HepG2 (cell line): ENCODE measurements around the gene PRDM15. TPM values are rescaled to one million over a fixed set of nuclear protein-coding genes. Genes with fewer than 3 reads are reported as not detected.

Source experiments
- ATF5 ChIP-seq: sonication (generic); formaldehyde crosslinking; IDR thresholded peaks from 2 replicates; pipeline ENCODE4 v1.4.0; 2020; ENCODE audit warnings: mild to moderate bottlenecking, low read depth, missing genetic modification reagents
- CBFB ChIP-seq: sonication (generic); formaldehyde crosslinking; IDR thresholded peaks from 2 replicates; pipeline ENCODE4 v1.4.0; 2020; ENCODE audit warnings: missing genetic modification reagents
- GZF1 ChIP-seq: sonication (generic); formaldehyde crosslinking; IDR thresholded peaks from 2 replicates; pipeline ENCODE4 v1.5.1; 2020; ENCODE audit warnings: mild to moderate bottlenecking, missing genetic modification reagents
- MAF1 ChIP-seq: sonication (generic); formaldehyde crosslinking; IDR thresholded peaks from 2 replicates; pipeline ENCODE4 v1.5.0; 2020; ENCODE audit warnings: missing genetic modification reagents, borderline replicate concordance
- MED8 ChIP-seq: sonication (generic); formaldehyde crosslinking; IDR thresholded peaks from 2 replicates; pipeline ENCODE4 v1.8.1; 2023; ENCODE audit warnings: mild to moderate bottlenecking, missing genetic modification reagents; ENCODE audit not compliant: insufficient replicate concordance
- SNAPC4 ChIP-seq: sonication (generic); formaldehyde crosslinking; IDR thresholded peaks from 2 replicates; pipeline ENCODE4 v1.4.0; 2020; ENCODE audit warnings: mild to moderate bottlenecking, missing genetic modification reagents
- TCF7L2 ChIP-seq: IDR thresholded peaks from 2 replicates; pipeline ENCODE4 v1.6.1; 2011; ENCODE audit warnings: mild to moderate bottlenecking, low read depth, low read length, moderate library complexity
- TRIM22 ChIP-seq: fragments of 450-650 bp; IDR thresholded peaks from 2 replicates; pipeline ENCODE4 v1.6.1; 2017
- YEATS4 ChIP-seq: sonication (generic); formaldehyde crosslinking; IDR thresholded peaks from 2 replicates; pipeline ENCODE4 v1.4.0; 2020; ENCODE audit warnings: missing genetic modification reagents, borderline replicate concordance
- ZBTB14 ChIP-seq: sonication (generic); formaldehyde crosslinking; IDR thresholded peaks from 2 replicates; pipeline ENCODE4 v1.4.0; 2020; ENCODE audit warnings: missing genetic modification reagents
- ZFP1 ChIP-seq: IDR thresholded peaks from 2 replicates; pipeline ENCODE4 v1.6.1; 2016
- ZFP37 ChIP-seq: sonication (generic); formaldehyde crosslinking; IDR thresholded peaks from 2 replicates; pipeline ENCODE4 v1.4.0; 2020; ENCODE audit warnings: missing genetic modification reagents, borderline replicate concordance
- ZMYM4 ChIP-seq: sonication (generic); formaldehyde crosslinking; IDR thresholded peaks from 2 replicates; pipeline ENCODE4 v1.8.1; 2023; ENCODE audit warnings: mild to moderate bottlenecking, missing genetic modification reagents
- ZNF577 ChIP-seq: sonication (generic); formaldehyde crosslinking; IDR thresholded peaks from 2 replicates; pipeline ENCODE4 v1.4.0; 2020; ENCODE audit warnings: mild to moderate bottlenecking, low read depth, missing genetic modification reagents, borderline replicate concordance
- ZNF720 ChIP-seq: sonication (generic); formaldehyde crosslinking; IDR thresholded peaks from 2 replicates; pipeline ENCODE4 v1.4.0; 2020; ENCODE audit warnings: missing genetic modification reagents
- ZNF724P ChIP-seq: sonication (generic); formaldehyde crosslinking; IDR thresholded peaks from 2 replicates; pipeline ENCODE4 v1.8.0; 2022; ENCODE audit warnings: missing genetic modification reagents, borderline replicate concordance
- ZNF883 ChIP-seq: sonication (generic); formaldehyde crosslinking; IDR thresholded peaks from 2 replicates; pipeline ENCODE4 v1.5.1; 2020; ENCODE audit warnings: mild to moderate bottlenecking, missing genetic modification reagents; ENCODE audit errors: not compliant biosample characterization
- polyA plus RNA-seq, 8 experiments: library from polyadenylated mRNA; depleted of rRNA in 3 of 8; stranded (reverse) in 7 of 8; unstranded in 1 of 8; fragments of >200 nt; fragmentation: Illumina TruSeq in 4 of 8; extraction: Trizol in 4 of 8; gene quantifications; 2 replicates each; pipeline versions ENCODE4 v1.2.1 to v1.2.3, GENCODE V29; 2011 to 2016; ENCODE audit warnings: low read depth in 4 of 8, missing spikeins in 1 of 8, mixed read lengths in 1 of 8; ENCODE audit not compliant: insufficient read depth in 1 of 8
- total RNA-seq, 5 experiments: library from RNA; depleted of rRNA; stranded (reverse); fragments of >200 nt; fragmentation: Illumina TruSeq; extraction: Trizol; gene quantifications; 2 replicates each; pipeline ENCODE4 v1.2.3, GENCODE V29; 2016; ENCODE audit warnings: low read depth in 1 of 5
- TF ChIP-seq, protein P1 (sequence below): sonication (generic); formaldehyde crosslinking; IDR thresholded peaks from 2 replicates; pipeline ENCODE4 v1.8.1; 2023; ENCODE audit warnings: mild to moderate bottlenecking, moderate library complexity, missing genetic modification reagents
- TF ChIP-seq, protein P2 (sequence below): IDR thresholded peaks from 2 replicates; pipeline ENCODE4 v1.6.1; 2016; ENCODE audit warnings: mild to moderate bottlenecking, missing biosample characterization, missing genetic modification reagents

The PRDM15 gene
- total and polyA plus RNA-seq, 2 of the 13 experiments (the other 11 are each of a cell fraction or from before 2014, with no cell fraction given) = 4.0 to 6.9 TPM

DNA sequence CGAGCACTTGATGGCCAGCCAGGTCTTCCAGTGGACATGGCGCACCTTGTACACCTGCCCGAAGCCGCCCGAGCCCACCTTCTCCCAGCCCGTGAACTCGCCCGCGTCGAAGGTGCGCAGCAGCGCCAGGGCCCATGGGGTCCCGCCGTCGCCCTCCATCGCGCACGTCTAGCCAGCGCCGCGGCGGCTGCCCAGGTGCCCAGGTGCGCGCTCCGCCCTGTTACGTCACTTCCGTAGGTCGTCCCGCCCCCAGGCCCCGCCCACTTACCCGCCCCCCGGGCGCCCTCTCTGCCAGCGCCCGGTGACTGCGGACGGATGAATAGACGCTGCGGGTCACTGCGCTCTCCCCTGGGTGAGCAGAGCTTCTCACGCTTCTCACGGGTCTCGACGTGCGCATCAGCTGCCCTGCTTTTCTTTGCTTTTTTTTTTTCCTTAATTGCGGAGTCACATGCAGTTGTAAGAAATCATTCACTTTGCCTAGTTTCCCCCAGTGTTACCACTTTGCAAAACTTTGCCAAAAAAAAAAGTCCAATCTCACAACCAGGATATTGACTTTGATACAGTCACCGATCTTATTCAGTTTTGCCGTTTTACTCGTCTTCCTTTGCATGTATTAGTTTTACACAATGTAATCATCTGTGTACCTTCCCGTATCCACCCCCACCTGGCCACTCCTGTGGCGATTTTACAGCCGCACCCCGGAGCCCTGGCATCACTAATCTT is 112.1 kb downstream of the PRDM15 start, which contains the start of gene RIPK4 (continued):
- TF ChIP-seq SNAPC4 (CRISPR knock-in tag) = no peak
- peak; percentile 74; the same call in 1 of the 2 replicates for TF ChIP-seq YEATS4 (CRISPR knock-in tag)
- no peak; the same call in 1 of the 2 replicates for TF ChIP-seq ZFP37 (CRISPR knock-in tag)
- TF ChIP-seq TCF7L2 = no peak
- no peak for TF ChIP-seq MAF1
- TF ChIP-seq, protein P1, sequence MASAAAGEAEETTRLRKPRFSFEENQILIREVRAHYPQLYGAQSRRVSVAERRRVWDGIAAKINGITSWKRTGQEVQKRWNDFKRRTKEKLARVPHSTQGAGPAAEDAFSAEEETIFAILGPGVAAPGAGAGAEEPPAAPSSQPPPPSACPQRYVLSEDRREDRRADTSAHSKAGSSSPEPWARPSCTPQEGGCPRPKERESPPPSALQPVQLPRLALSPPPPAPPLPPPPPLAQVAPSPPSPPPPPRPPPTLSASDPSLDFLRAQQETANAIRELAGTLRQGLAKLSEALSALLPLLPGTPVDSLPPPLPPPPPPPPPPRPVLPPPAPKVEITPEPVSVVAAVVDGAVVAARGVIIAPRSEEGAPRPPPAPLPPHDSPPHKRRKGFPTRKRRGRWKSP (CRISPR knock-in tag) = no peak
- TF ChIP-seq ZNF720 (CRISPR knock-in tag) = no peak
- TF ChIP-seq MED8 (CRISPR knock-in tag) = no peak
- TF ChIP-seq, protein P2, sequence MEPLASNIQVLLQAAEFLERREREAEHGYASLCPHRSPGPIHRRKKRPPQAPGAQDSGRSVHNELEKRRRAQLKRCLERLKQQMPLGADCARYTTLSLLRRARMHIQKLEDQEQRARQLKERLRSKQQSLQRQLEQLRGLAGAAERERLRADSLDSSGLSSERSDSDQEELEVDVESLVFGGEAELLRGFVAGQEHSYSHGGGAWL (CRISPR knock-in tag) = peak; percentile 61; the same call in 1 of the 2 replicates
- no peak for TF ChIP-seq GZF1 (CRISPR knock-in tag)
- TF ChIP-seq ZFP1 = no peak
- no peak for TF ChIP-seq ZNF724P (CRISPR knock-in tag)
- TF ChIP-seq CBFB = 0 out of 2 replicates have a peak, but pooled peaks have one; percentile 50
- no peak for TF ChIP-seq TRIM22
- no peak; the same call in 1 of the 2 replicates for TF ChIP-seq ZBTB14 (CRISPR knock-in tag)
- no peak for TF ChIP-seq ZNF577 (CRISPR knock-in tag)
- no peak for TF ChIP-seq ZMYM4 (CRISPR knock-in tag)
- TF ChIP-seq ATF5 = no peak
- TF ChIP-seq ZNF883 (CRISPR knock-in tag) = peak; percentile 54
